OCI-LY3 (cell line): Measurements from ENCODE around the gene CALD1.

Experiments
- CTCF ChIP-seq: fragments of 200-600, 300-600 bp; sonication (generic); IDR thresholded peaks from 2 replicates; pipeline ENCODE4 v1.5.1; 2014; ENCODE audit warnings: antibody characterized with exemption, low read length, low read depth
- EZH2phosphoT487 ChIP-seq: fragments of 200-600 bp; shearing (Covaris generic); IDR thresholded peaks from 2 replicates; pipeline ENCODE4 v1.6.1; 2018; ENCODE audit warnings: antibody characterized with exemption, mixed run types, low read depth

- TF ChIP-seq CTCF (no peak), EZH2phosphoT487 (no peak)
These were observed 90.7 kb downstream of the CALD1 start for GRCh38 chr7:134870156-134870555.
